GM18868 (cell line): Measurements from ENCODE around the gene ANKRD45.
"Not testable (repeated sequence)": the region's sequence is repeated elsewhere in the genome, so short reads cannot be mapped to it uniquely, and the experiment has no call there.

Experiments used
- ATAC-seq: cut with Tn5 transposase; IDR thresholded peaks from one replicate; pipeline ENCODE4 v1.9.1; 2021; ENCODE audit warnings: mild to moderate bottlenecking, moderate library complexity; ENCODE audit not compliant: unreplicated experiment

The ANKRD45 gene

DNA sequence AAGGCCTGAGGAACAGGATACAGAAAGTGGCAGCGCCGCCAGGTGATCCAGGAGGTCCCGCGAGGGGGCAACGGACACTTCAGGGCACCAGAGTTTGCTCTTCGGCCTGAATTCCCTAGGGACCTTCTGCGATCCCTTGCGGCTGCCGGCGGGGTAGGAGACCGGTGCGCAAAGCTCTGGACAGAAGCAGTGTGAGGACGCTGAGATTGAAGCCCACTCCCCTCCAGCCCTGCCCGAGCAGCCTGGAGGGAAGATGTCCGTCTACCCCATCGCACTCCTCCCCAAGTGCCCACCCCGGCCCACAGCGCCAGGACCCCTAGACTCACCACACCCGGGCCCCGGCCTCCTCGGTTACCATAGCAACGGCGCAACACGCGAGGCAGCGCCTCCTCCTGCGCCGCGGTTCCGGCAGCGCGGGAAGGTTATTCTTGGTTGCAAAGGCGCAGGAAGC is at the start of gene ANKRD45:
ANKRD45 (minus strand) TSS at position 361 of the 451 bp plus-strand sequence. CDS start 10,433 bp downstream, outside the sequence.
- ATAC-seq = peak; percentile 56

- ATAC-seq = no peak
Observed at GRCh38 chr1:173717238-173717637, 47.6 kb upstream of the ANKRD45 start.

DNA sequence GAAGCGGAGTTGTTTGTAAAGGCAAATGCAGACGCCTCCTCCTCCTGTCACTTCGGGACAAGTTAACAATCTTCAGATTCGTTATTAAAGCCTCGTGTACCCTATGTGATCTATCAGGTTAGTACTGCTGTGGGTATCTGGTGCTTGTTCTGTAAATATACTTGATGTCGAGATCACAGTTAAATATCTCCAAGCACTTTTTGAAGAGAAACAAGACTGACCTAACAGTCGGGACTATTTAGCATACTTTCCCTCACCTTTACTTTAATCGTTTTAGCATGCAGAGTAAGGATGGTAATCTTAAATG is 45.8 kb upstream of the ANKRD45 start:
- ATAC-seq = no peak

GRCh38 chr1:173714759-173715537 is 45.3 kb upstream of the ANKRD45 start, which contains the start of gene KLHL20:
Gene KLHL20 (plus strand): TSS chr1:173714981. CDS start chr1:173716044, 1,063 bp downstream.
- ATAC-seq = peak; percentile 96

- ATAC-seq = no peak
Observed at GRCh38 chr1:173714441-173714758, 44.7 kb upstream of the ANKRD45 start.

- no peak for ATAC-seq
Observed at GRCh38 chr1:173708787-173709186, 39.1 kb upstream of the ANKRD45 start.

DNA sequence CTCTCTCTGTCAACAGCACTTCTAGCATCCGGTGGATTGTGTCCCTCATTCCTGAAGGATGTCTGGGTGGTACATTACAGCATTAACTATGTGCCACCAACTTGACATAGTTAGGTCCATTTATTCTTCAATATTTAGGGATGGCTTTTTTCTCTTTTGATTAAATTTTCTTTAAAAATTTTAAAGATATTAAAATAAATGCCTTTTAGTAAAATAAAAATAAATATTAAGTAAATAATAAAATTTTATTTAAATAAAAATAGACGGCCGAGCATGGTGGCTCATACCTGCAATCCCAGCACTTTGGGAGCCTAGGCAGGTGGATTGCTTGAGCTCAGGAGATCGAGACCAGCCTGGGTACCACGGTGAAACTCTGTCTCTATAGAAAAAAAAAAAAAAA is 35.5 kb upstream of the ANKRD45 start:
- no peak for ATAC-seq

DNA sequence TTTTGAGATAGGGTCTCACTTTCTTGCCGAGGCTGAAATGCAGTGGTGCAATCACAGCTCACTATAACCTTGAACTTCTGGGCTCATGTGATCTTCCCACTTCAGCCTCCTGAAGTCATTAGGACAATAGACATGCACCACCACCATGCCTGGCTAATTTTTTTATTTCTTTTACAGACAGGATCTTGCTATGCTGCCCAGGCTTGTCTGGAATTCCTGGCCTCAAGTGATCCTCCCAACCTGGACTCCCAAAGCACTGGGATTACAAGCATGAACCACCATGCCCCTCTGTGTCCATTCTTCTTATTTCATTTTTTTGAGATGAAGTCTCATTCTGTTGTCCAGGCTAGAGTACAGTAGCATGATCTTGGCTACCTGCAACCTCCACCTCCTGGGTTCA is 33.1 kb upstream of the ANKRD45 start:
- ATAC-seq = no peak

DNA sequence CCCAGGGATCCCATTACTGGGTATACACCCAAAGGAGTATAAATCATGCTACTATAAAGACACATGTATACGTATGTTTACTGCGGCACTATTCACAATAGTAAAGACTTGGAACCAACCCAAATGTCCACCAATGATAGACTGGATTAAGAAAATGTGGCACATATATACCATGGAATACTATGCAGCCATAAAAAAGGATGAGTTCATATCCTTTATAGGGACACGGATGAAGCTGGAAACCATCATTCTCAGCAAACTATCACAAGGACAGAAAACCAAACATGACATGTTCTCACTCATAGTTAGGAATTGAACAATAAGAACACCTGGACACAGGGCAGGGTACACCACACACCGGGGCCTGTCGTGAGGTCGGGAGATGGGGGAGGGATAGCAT is 31.6 kb upstream of the ANKRD45 start:
- not testable (repeated sequence) for ATAC-seq

GRCh38 chr1:173693238-173693637 is 23.6 kb upstream of the ANKRD45 start:
- ATAC-seq = no peak

DNA sequence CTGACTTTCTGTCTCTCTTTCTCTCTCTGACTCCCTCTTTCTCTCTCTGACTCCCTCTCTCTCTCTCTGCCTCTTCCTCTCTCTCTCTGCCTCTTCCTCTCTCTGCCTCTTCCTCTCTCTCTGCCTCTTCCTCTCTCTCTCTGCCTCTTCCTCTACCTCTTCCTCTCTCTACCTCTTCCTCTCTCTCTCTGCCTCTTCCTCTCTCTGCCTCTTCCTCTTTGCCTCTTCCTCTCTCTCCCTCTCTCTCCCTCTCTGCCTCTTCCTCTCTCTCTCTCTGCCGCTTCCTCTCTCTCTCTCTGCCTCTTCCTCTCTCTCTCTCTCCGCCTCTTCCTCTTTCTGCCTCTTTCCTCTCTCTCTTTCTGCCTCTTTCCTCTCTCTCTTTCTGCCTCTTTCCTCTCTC is 18.6 kb upstream of the ANKRD45 start:
- no peak for ATAC-seq

GRCh38 chr1:173685121-173685520 is 15.5 kb upstream of the ANKRD45 start:
- ATAC-seq = not testable (repeated sequence)

DNA sequence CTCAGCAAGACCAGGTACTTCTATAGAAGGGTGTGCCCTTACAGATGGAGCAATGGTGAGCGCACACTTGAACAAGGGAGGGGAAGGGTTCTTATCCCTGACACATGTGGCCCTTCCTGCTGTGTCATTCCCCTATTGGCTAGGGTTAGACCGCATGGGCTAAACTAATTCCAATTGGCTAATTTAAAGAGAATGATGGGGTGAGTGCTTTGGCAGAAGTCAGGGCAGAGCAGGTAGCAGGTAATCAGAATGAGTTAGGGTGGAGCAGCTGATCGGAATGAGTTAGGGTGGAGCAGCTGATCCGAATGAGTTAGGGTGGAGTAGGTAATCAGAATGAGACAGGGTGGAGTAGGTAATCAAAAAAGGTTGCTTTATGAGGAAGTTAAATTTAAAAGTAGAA is 14.2 kb upstream of the ANKRD45 start:
- ATAC-seq = not testable (repeated sequence)

- ATAC-seq = no peak
Observed at GRCh38 chr1:173682184-173682583, 12.5 kb upstream of the ANKRD45 start.

- not testable (repeated sequence) for ATAC-seq
Observed at GRCh38 chr1:173680152-173680551, 10.5 kb upstream of the ANKRD45 start.

- ATAC-seq = not testable (repeated sequence)
Observed at GRCh38 chr1:173674496-173674895, 4.8 kb upstream of the ANKRD45 start.

DNA sequence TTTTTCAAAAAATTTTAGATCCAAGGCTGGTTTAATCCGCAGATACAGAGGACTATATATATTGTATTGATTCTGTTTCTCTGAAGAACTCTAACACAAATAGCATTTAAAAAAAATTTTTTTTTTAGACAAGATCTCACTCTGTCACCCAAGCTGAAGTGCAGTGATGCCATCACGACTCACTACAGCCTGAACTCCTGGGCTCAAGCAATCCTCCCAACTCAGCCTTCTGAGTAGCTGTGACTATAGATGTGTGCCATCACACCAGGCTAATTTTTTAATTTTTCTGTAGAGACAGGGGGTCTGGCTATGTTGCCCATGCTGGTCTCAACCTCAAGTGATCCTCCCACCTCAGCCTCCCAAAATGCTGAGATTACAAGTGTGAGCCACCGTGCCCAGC is 3.0 kb downstream of the ANKRD45 start:
- no peak for ATAC-seq

- no peak for ATAC-seq
Observed at GRCh38 chr1:173663159-173663558, 6.5 kb downstream of the ANKRD45 start.

DNA sequence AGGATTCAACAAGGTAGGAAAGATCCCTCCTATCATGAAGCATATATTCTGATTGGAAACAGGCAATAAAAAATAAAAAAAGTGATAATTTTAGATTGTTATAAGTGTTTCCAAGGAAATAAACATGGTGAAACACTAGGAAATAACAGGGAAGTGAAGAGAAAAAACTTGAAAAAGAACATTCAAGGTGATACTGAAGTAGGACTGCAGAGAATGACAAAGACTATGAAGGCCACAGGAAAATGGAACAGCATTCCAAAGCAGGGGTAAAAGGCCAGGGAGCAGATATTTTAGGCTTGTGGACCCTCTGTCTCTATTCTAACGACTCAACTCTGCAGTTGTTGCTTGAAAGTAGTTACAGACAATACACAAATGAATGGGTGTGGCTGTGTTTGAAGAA is 7.9 kb downstream of the ANKRD45 start:
- no peak for ATAC-seq

DNA sequence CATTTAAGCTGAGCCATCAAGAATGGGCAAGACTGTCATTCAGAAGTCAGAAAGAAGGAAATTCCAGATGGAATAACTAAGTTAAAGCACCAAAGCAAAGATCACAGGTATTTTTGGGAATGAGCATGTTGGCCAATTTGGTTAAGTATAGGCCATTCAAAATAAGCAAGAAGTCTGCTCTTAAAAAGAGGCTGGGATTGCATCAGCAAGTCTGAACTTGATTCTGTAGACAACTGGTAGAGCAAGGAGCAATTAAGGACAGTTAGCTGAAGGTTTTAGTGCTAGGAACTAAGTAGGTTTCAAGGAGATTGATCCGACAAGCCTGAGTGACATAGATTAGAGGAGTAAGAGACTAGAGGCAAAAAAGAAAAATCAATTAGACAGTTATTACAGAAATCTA is 8.4 kb downstream of the ANKRD45 start:
- no peak for ATAC-seq

- no peak for ATAC-seq
Observed at GRCh38 chr1:173660306-173660705, 9.3 kb downstream of the ANKRD45 start.

DNA sequence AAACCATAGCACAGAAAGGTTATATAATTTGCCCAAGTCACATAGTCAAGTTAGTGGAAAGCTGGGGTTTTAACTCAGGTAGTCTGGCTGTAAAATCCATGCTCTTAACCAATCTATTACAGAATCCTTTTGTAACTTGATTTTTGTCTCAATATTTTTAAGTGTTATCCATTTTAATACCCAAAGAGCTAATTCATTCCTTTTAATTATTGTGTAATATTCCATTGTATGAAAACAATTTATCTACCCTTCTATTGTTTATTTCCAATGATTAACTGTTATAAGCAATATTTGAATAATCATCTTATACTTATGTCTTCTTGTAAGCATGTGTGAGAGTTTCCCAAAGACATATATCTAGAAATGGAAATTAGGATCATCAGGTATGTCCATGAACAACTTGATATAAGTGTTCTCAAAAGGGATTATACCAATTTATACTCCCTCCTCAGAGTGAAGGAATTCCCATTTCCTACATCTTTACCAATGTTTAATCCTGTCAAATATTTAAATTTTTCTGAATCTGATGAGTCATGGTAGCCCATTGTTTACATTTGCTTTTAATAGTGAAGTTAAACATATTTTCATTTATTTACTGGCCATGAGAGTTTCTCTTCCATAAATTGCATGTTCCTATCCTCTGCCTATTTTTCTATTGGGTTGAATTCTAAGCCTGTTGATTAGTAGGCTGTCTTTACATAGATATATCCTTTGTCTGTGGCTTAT is 20.6 kb downstream of the ANKRD45 start:
- ATAC-seq = no peak
